Measurements from ENCODE around the gene TMEM72. TPM values are rescaled to one million over a fixed set of nuclear protein-coding genes. Genes with fewer than 3 reads are reported as not detected.

TMEM72 gene
- total RNA-seq, 2 donors from 2014 or later: not detected

DNA sequence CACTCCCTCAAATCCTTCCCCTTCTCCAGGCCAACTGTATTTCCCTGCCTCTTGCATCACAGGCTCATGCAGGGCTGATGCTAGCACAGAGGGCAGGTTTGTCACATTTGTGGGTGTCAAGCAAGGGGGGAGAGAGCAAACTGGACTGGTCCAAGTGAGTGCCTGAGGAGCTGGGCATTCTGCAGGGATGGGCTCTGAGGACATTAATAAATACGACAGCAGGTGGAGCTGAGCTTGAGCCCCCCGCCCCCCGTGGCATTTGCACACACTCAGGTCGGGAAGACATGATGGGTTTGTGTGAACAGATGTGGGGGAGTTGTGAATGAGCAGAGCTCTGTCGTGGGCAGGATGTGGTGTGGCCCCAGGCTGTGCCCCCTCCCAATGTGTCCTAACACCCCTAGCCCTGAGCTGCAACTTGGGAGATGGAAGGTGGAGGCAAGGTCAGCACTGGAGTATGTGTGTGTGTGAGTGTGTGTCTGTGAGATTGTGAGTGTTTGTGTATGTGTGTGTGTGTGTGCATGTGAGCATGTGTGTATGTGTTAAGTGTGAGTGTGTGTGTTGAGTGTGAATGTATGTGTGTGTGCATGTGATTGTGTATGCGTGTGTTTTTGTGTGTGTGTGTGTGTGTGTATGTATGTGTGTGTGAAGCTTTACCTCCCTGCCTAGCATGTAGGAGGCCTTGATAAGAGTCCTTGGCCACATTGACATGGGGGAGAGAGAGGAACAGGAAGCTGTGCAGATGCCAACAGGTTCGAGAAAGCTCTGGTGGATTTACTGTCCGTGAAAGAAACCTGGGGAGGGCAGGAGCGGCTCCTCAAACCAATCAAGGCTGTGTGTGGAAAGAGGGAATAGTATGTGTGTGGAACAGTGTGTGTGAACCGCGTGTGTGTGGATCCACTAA lies 57.6 kb downstream of the TMEM72 start:
- H3K27ac ChIP-seq: peak overlapping the region in 1 of 2 donors; percentile 57
- H3K9me3 ChIP-seq: no peaks in the 10 kb centered on the region
- no peaks in the 10 kb centered on the region for H3K27me3 ChIP-seq (replicated peaks; ENCODE audit: insufficient read depth)
- ATAC-seq (ENCODE audit: insufficient number of reproducible peaks, low FRiP score, low read depth) (no peak), DNase-seq (ENCODE audit: low spot score) (no peak)
- peaks cover 14% of the 10 kb centered on the region for H3K36me3 ChIP-seq
- H3K4me3 ChIP-seq: peak overlapping the region; percentile 3
- TF ChIP-seq, protein P1, sequence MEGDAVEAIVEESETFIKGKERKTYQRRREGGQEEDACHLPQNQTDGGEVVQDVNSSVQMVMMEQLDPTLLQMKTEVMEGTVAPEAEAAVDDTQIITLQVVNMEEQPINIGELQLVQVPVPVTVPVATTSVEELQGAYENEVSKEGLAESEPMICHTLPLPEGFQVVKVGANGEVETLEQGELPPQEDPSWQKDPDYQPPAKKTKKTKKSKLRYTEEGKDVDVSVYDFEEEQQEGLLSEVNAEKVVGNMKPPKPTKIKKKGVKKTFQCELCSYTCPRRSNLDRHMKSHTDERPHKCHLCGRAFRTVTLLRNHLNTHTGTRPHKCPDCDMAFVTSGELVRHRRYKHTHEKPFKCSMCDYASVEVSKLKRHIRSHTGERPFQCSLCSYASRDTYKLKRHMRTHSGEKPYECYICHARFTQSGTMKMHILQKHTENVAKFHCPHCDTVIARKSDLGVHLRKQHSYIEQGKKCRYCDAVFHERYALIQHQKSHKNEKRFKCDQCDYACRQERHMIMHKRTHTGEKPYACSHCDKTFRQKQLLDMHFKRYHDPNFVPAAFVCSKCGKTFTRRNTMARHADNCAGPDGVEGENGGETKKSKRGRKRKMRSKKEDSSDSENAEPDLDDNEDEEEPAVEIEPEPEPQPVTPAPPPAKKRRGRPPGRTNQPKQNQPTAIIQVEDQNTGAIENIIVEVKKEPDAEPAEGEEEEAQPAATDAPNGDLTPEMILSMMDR (IDR thresholded peaks at IDR 0.05): no peak
- peaks cover 48 to 49% of the 10 kb centered on the region in 2 donors for H3K4me1 ChIP-seq (ENCODE audit: control insufficient read depth in 1 of 2, low read depth in 2 of 2)

DNA sequence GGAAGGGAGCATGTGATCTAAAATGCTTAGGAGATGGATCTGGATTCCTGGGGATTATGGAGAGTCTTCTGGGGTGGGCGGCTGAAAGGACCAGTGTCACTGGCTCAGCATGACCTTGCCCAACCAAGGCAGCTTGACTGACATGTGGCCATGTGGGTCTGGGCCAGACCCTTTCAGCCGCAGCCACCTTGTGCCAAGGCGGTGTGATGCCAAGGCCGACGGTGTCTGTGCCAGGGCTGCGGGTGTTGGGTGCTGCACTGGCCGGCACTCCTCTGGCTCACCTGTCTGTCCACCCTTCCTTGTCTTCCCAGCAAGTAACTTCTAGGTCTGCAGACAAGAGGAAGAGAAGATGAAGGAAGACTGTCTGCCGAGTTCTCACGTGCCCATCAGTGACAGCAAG lies 58.7 kb downstream of the TMEM72 start:
- H3K27me3 ChIP-seq (replicated peaks; ENCODE audit: insufficient read depth): no peaks in the 10 kb centered on the region
- TF ChIP-seq, protein P1 (IDR thresholded peaks at IDR 0.05): no peak
- no peak overlapping the region for H3K27ac ChIP-seq
- H3K9me3 ChIP-seq: no peaks in the 10 kb centered on the region
- ATAC-seq (ENCODE audit: insufficient number of reproducible peaks, low FRiP score, low read depth) (no peak), DNase-seq (ENCODE audit: low spot score) (no peak)
- H3K4me3 ChIP-seq: no peak overlapping the region
- peaks cover 37 to 48% of the 10 kb centered on the region in 2 donors for H3K4me1 ChIP-seq (ENCODE audit: control insufficient read depth in 1 of 2, low read depth in 2 of 2)
- peaks cover 14% of the 10 kb centered on the region for H3K36me3 ChIP-seq

DNA sequence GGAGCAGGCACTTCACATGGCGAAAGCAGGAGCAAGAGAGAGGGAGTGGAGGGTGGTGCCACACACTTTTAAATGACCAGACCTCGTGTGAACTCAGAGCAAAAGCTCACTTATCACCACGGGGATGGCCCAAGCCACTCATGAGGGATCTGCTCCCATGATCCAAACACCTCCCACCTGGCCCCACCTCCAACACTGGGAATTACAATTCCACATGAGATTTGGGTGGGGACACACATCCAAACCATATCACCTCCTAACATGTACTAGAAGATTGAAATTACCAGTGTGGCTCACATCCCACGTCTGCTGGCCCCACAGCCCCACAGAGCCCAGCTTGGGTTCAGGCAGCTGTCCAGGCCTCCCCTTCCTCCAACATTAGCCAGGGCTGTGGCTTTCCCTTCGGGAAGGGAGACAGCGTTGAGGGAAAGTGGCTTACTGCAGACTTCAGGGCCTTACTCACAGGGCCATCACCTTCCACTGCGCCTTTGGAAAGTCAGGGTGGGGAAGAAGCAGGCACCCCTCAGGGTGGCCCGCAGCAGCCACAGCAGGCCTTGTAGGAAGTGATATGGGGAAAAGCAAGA lies 59.8 kb downstream of the TMEM72 start:
- DNase-seq (ENCODE audit: low spot score) (no peak), ATAC-seq (ENCODE audit: insufficient number of reproducible peaks, low FRiP score, low read depth) (no peak)
- H3K4me3 ChIP-seq: no peak overlapping the region
- no peaks in the 10 kb centered on the region for H3K27me3 ChIP-seq (replicated peaks; ENCODE audit: insufficient read depth)
- H3K9me3 ChIP-seq: no peaks in the 10 kb centered on the region
- peaks cover 14% of the 10 kb centered on the region for H3K36me3 ChIP-seq
- peaks cover 30 to 49% of the 10 kb centered on the region in 2 donors for H3K4me1 ChIP-seq (ENCODE audit: control insufficient read depth in 1 of 2, low read depth in 2 of 2)
- TF ChIP-seq, protein P1 (IDR thresholded peaks at IDR 0.05): no peak
- H3K27ac ChIP-seq: no peak overlapping the region

DNA sequence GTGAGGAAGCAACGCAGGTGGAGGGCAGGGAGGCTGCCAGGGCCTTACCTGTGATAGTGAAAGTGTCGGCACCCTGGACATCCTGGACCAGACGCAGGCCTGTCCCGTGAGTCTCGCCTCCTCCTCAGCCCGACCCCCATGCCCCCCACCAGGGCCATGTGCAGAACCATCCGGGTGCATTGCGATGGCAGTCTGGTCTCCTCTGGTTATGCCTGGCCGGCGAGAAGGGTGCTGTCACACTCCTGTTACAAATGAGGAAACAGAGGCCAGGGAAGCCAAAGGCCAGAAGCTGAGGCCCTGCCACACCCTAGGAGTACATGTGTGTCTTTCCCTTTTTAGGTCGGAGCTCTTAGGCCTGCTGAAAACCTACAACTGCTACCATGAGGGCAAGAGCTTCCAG lies 60.3 kb downstream of the TMEM72 start:
- Histone ChIP-seq H3K9me3 (no peaks in the 10 kb centered on the region), H3K27me3 (replicated peaks; ENCODE audit: insufficient read depth) (no peaks in the 10 kb centered on the region), H3K4me3 (no peak overlapping the region), H3K27ac (no peak overlapping the region), H3K4me1 (ENCODE audit: control insufficient read depth in 1 of 2, low read depth in 2 of 2) (peaks cover 28 to 54% of the 10 kb centered on the region in 2 donors), H3K36me3 (peaks cover 15% of the 10 kb centered on the region)
- ATAC-seq (ENCODE audit: insufficient number of reproducible peaks, low FRiP score, low read depth) (no peak), DNase-seq (ENCODE audit: low spot score) (no peak)
- TF ChIP-seq, protein P1 (IDR thresholded peaks at IDR 0.05): no peak

DNA sequence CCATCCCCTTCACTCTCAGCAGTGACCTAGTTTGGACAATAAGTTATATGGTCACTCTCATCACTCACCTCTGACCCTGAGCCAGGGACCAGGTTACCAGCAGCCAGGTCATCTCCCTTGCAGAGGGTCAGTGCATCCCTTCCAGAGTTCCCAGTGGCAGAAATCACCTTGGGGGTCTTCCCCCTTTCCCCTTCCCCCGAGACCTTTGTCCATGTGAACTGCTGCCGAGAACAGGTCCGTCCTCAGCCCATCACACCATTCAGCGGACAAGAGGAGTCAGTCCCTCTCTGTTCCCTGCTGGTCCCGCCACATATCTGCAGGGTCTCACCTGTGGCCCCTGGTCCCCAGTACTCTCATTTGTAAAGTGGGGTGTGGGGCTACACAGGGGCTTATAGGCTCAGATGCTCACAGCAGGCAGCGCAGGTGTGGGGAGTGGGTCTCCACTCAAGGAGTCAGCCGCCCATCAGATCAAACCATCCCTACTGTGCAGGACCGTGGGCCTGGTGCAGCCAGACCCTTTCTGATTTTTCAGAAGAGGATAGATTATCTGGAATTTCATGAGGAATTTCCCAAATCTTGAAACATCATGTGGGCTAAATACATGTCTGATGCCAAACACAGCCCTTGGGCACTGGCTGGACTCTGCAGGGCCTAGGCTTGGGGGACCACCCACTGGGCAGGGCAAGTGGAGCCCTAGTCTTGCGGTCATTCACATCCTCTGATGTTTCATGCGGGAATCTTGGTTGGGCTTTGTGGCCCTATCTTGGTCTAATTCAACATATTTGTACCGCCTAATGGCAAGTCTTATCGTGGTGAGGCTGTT lies 61.0 kb downstream of the TMEM72 start:
- TF ChIP-seq, protein P1 (IDR thresholded peaks at IDR 0.05): no peak
- H3K4me1 ChIP-seq (ENCODE audit: control insufficient read depth in 1 of 2, low read depth in 2 of 2): peaks cover 22 to 59% of the 10 kb centered on the region in 2 donors
- H3K27ac ChIP-seq: no peak overlapping the region
- no peak for DNase-seq (ENCODE audit: low spot score)
- H3K27me3 ChIP-seq (replicated peaks; ENCODE audit: insufficient read depth): no peaks in the 10 kb centered on the region
- peaks cover 21% of the 10 kb centered on the region for H3K36me3 ChIP-seq
- no peak overlapping the region for H3K4me3 ChIP-seq
- no peaks in the 10 kb centered on the region for H3K9me3 ChIP-seq
- no peak for ATAC-seq (ENCODE audit: insufficient number of reproducible peaks, low FRiP score, low read depth)
